ENCODE results near the gene GPR156. TPM values are rescaled to one million over a fixed set of nuclear protein-coding genes. Genes with fewer than 3 reads are reported as not detected.
"Not testable (repeated sequence)": the region's sequence is repeated elsewhere in the genome, so short reads cannot be mapped to it uniquely, and the experiment has no call there.

GPR156 gene
- total and polyA plus RNA-seq, 3 experiments from 2014 or later, result 0.04 TPM; not detected in 2

DNA sequence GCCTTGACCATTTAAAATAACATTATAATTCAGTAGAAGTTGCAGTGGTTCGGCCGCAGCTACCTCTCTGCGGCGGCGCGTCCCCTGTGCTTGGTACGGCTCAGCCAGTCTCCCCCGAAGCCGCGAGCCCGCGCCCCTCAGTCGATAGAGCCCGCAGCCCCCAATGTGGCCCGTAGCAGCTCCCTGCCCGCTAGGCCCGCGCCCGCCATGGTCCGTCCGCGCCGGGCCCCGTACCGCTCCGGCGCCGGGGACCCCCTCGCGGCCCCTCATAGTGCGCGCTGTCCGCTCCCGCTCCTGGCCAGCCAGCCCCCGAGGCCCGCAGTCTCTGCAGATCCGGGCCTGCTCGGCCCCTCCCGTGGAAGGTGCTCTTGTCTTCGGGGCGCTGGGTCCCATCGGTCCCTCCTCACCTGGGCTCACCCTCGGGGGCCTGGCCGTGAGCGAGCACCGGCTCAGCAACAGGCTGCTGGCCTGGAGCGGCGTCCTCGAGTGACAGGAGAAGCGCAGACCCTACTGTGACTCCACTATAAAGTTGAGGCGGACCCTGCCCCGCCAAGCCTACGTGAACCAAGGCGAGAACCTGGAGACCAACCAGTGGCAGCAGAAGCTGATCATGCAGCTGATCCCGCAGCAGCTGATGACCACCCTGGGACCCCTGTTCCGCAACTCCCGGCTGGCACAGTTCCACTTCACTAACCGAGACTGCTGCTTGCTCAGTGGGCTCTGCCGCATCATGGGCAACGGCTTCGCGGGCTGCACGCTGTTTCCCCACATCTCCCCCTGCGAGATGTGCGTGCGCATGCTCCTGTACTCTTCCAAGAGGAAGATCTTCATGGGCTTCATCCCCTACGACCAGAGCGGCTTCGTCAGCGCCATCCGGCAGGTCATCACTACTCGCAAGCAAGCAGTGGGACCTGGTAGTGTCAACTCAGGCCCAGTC lies 21.8 kb upstream of the GPR156 start:
- H3K4me1 ChIP-seq (ENCODE audit: insufficient read depth, low read length), result no peaks in the 10 kb centered on the region
- H3K27ac ChIP-seq (ENCODE audit: low read depth, low read length), result no peak overlapping the region
- Mint-ChIP-seq H3K27ac (no peak overlapping the region), H3K4me1 (no peaks in the 10 kb centered on the region), H3K36me3 (peaks cover 0 to 1% (median 0%) of the 10 kb centered on the region in 3 donors), H3K27me3 (peaks cover 1 to 5% of the 10 kb centered on the region in 2 donors), H3K4me3 (no peak overlapping the region), H3K9me3 (no peaks in the 10 kb centered on the region)
- no peaks in the 10 kb centered on the region for H3K36me3 ChIP-seq (ENCODE audit: insufficient read depth, low read length)
- H3K9me3 ChIP-seq (ENCODE audit: low read length), result no peaks in the 10 kb centered on the region
- H3K4me3 ChIP-seq (ENCODE audit: low read length), result no peak overlapping the region
- DNase-seq, result no peak
- CTCF ChIA-PET, result no interaction called here
- no peaks in the 10 kb centered on the region for H3K27me3 ChIP-seq (ENCODE audit: insufficient read depth, low read length, poor library complexity, severe bottlenecking)
- POLR2A ChIA-PET, result no interaction called here

DNA sequence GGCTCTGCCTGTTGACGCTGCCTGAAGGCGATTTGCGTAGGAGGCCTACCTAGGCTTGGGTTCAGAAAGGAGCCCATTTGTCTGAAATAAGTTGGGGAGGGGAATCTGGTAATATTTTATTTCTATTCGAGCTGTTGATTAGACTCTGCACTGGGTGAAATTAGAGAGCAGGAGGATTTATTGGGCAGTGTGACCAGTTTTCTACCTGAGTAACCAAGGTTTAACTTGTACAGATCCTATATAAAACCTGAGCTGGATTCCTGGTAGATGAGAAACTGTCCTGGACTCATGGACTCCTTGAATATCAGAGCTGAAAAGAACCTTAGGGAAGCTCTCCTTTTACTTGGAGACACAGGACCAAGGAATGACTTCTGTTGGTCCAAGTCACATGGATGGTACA lies 19.6 kb upstream of the GPR156 start:
- H3K9me3 ChIP-seq (ENCODE audit: low read length), result no peaks in the 10 kb centered on the region
- no peak for DNase-seq
- H3K27me3 ChIP-seq (ENCODE audit: insufficient read depth, low read length, poor library complexity, severe bottlenecking), result no peaks in the 10 kb centered on the region
- no peak overlapping the region for H3K27ac Mint-ChIP-seq
- H3K9me3 Mint-ChIP-seq, result no peaks in the 10 kb centered on the region
- no peaks in the 10 kb centered on the region for H3K4me1 Mint-ChIP-seq
- H3K4me3 ChIP-seq (ENCODE audit: low read length), result no peak overlapping the region
- no peaks in the 10 kb centered on the region for H3K36me3 ChIP-seq (ENCODE audit: insufficient read depth, low read length)
- H3K4me3 Mint-ChIP-seq, result no peak overlapping the region
- ChIA-PET CTCF (no interaction called here), POLR2A (interaction anchor here (0.6 kb wide), 1 partner anchor 813 kb away, joined by 5 read pairs; no protein-coding TSS in a partner anchor)
- H3K4me1 ChIP-seq (ENCODE audit: insufficient read depth, low read length), result no peaks in the 10 kb centered on the region
- H3K36me3 Mint-ChIP-seq, result peaks cover 0 to 1% (median 0%) of the 10 kb centered on the region in 3 donors
- peaks cover 1 to 5% of the 10 kb centered on the region in 2 donors for H3K27me3 Mint-ChIP-seq
- no peak overlapping the region for H3K27ac ChIP-seq (ENCODE audit: low read depth, low read length)

GRCh38 chr3:120302361-120302760 lies 17.3 kb upstream of the GPR156 start:
- ChIA-PET CTCF (interaction anchor here (0.6 kb wide), 1 partner anchor 10 kb away, joined by 3 read pairs; no protein-coding TSS in a partner anchor), POLR2A (no interaction called here)
- H3K27me3 Mint-ChIP-seq, result peaks cover 0 to 5% of the 10 kb centered on the region in 2 donors
- DNase-seq, result no peak
- H3K36me3 Mint-ChIP-seq, result peaks cover 0 to 1% (median 0%) of the 10 kb centered on the region in 3 donors
- H3K4me3 Mint-ChIP-seq, result no peak overlapping the region
- Histone ChIP-seq H3K4me1 (ENCODE audit: insufficient read depth, low read length) (no peaks in the 10 kb centered on the region), H3K27ac (ENCODE audit: low read depth, low read length) (no peak overlapping the region), H3K4me3 (ENCODE audit: low read length) (no peak overlapping the region), H3K9me3 (ENCODE audit: low read length) (no peaks in the 10 kb centered on the region), H3K36me3 (ENCODE audit: insufficient read depth, low read length) (no peaks in the 10 kb centered on the region), H3K27me3 (ENCODE audit: insufficient read depth, low read length, poor library complexity, severe bottlenecking) (no peaks in the 10 kb centered on the region)
- H3K9me3 Mint-ChIP-seq, result no peaks in the 10 kb centered on the region
- no peak overlapping the region for H3K27ac Mint-ChIP-seq
- H3K4me1 Mint-ChIP-seq, result no peaks in the 10 kb centered on the region

- H3K4me3 ChIP-seq (ENCODE audit: low read length), result no peak overlapping the region
- CTCF ChIA-PET, result no interaction called here
- DNase-seq, result no peak
- H3K27me3 Mint-ChIP-seq, result peaks cover 0 to 5% of the 10 kb centered on the region in 2 donors
- no peaks in the 10 kb centered on the region for H3K9me3 ChIP-seq (ENCODE audit: low read length)
- peaks cover 0 to 1% (median 0%) of the 10 kb centered on the region in 3 donors for H3K36me3 Mint-ChIP-seq
- H3K27ac ChIP-seq (ENCODE audit: low read depth, low read length), result no peak overlapping the region
- H3K4me1 Mint-ChIP-seq, result no peaks in the 10 kb centered on the region
- POLR2A ChIA-PET, result no interaction called here
- no peaks in the 10 kb centered on the region for H3K36me3 ChIP-seq (ENCODE audit: insufficient read depth, low read length)
- H3K9me3 Mint-ChIP-seq, result no peaks in the 10 kb centered on the region
- no peaks in the 10 kb centered on the region for H3K4me1 ChIP-seq (ENCODE audit: insufficient read depth, low read length)
- H3K27me3 ChIP-seq (ENCODE audit: insufficient read depth, low read length, poor library complexity, severe bottlenecking), result no peaks in the 10 kb centered on the region
- no peak overlapping the region for H3K27ac Mint-ChIP-seq
- no peak overlapping the region for H3K4me3 Mint-ChIP-seq
Observed at GRCh38 chr3:120300971-120301370, 15.9 kb upstream of the GPR156 start.

DNA sequence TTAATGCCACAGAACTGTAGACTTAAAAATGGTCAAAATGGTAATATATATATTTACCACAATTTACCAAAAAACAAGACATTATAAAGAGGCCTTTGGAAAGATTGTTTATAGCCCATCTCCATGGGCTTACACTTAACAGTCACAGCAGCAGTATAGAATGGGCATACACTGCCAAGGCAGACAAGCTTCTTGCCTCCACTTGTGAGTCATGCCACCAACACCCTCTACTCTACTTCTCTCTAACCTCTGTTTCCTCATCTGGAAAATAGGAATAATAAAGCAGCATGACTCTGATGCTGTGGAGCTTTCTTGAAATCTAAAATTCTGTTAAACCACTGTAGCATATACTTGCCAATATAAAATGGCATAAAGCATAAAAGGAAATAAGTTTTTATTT lies 14.4 kb upstream of the GPR156 start:
- no peaks in the 10 kb centered on the region for H3K9me3 ChIP-seq (ENCODE audit: low read length)
- H3K27ac ChIP-seq (ENCODE audit: low read depth, low read length), result no peak overlapping the region
- H3K4me3 ChIP-seq (ENCODE audit: low read length), result no peak overlapping the region
- peaks cover 2 to 3% of the 10 kb centered on the region in 2 donors for H3K27me3 Mint-ChIP-seq
- ChIA-PET CTCF (interaction anchor here (0.7 kb wide), 1 partner anchor 1041 kb away, joined by 3 read pairs; no protein-coding TSS in a partner anchor), POLR2A (no interaction called here)
- peaks cover 0 to 1% (median 0%) of the 10 kb centered on the region in 3 donors for H3K36me3 Mint-ChIP-seq
- no peaks in the 10 kb centered on the region for H3K4me1 ChIP-seq (ENCODE audit: insufficient read depth, low read length)
- H3K36me3 ChIP-seq (ENCODE audit: insufficient read depth, low read length), result no peaks in the 10 kb centered on the region
- H3K4me3 Mint-ChIP-seq, result no peak overlapping the region
- H3K27me3 ChIP-seq (ENCODE audit: insufficient read depth, low read length, poor library complexity, severe bottlenecking), result no peaks in the 10 kb centered on the region
- H3K27ac Mint-ChIP-seq, result no peak overlapping the region
- no peaks in the 10 kb centered on the region for H3K4me1 Mint-ChIP-seq
- DNase-seq, result no peak
- peaks cover 0 to 2% (median 0%) of the 10 kb centered on the region in 5 donors for H3K9me3 Mint-ChIP-seq

DNA sequence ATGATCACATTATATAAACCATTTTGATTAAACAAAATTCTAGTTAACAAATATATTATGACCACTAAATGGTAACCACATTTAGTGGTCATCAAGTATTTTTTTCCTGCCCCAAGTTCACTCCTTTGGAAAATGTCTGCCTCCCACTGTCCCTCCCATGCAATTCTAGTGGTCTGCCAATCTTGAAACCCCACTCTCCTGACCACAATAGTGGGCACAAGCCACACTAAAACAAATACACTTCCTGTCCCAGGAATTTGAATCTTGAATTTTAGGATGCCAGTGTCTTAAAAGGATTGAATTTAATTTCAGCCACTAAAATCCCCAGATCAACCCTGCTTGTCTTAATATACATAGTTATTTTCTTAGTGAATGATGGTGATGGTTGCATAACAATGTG lies 14.0 kb upstream of the GPR156 start:
- no peaks in the 10 kb centered on the region for H3K36me3 ChIP-seq (ENCODE audit: insufficient read depth, low read length)
- H3K4me1 Mint-ChIP-seq, result no peaks in the 10 kb centered on the region
- peaks cover 4 to 5% of the 10 kb centered on the region in 2 donors for H3K27me3 Mint-ChIP-seq
- no peaks in the 10 kb centered on the region for H3K27me3 ChIP-seq (ENCODE audit: insufficient read depth, low read length, poor library complexity, severe bottlenecking)
- peaks cover 0 to 2% (median 2%) of the 10 kb centered on the region in 3 donors for H3K36me3 Mint-ChIP-seq
- H3K4me3 Mint-ChIP-seq, result no peak overlapping the region
- H3K4me1 ChIP-seq (ENCODE audit: insufficient read depth, low read length), result no peaks in the 10 kb centered on the region
- POLR2A ChIA-PET, result no interaction called here
- H3K27ac ChIP-seq (ENCODE audit: low read depth, low read length), result no peak overlapping the region
- H3K9me3 ChIP-seq (ENCODE audit: low read length), result no peaks in the 10 kb centered on the region
- no peak for DNase-seq
- CTCF ChIA-PET, result no interaction called here
- no peak overlapping the region for H3K4me3 ChIP-seq (ENCODE audit: low read length)
- peaks cover 0 to 6% (median 3%) of the 10 kb centered on the region in 5 donors for H3K9me3 Mint-ChIP-seq
- H3K27ac Mint-ChIP-seq, result no peak overlapping the region

DNA sequence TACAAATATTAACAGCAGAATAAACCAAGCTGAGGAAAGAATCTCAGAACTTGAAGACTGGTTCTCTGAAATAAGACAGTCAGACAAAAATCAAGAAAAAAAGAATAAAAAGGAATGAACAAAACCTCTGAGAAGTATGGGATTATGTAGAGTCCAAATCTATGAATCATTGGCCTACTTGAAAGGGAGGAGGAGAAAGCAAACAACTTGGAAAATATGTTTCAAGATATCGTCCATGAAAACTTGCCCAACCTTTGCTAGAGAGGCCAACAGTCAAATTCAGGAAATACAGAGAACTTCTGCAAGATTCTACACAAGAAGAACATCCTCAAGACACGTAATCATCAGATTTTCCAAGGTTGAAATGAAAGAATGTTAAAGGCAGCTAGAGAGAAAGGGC lies 6.5 kb upstream of the GPR156 start:
- not testable (repeated sequence) for H3K4me1 Mint-ChIP-seq
- peaks cover 9 to 25% (median 24%) of the 10 kb centered on the region in 5 donors for H3K9me3 Mint-ChIP-seq

DNA sequence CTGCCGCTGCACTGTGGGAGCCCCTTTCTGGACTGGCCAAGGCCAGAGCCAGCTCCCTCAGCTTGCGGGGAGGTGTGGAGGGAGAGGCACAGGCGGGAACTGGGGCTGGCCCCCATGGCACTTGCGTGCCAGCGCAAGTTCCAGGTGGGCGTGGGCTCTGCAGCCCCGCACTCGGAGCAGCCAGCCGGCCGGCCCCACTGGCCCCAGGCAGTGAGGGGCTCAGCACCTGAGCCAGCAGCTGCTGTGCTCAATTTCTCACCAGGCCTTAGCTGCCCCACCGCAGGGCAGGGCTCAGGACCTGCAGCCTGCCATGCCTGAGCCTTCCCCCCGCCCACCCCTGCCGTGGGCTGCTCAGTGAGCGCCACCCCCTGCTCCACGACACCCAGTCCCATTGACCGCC lies 4.6 kb upstream of the GPR156 start:
- no peak for DNase-seq
- H3K27ac ChIP-seq (ENCODE audit: low read depth, low read length), result no peak overlapping the region

More for the DNA sequence above, 6.5 kb upstream of the GPR156 start:
- peak overlapping the region in 1 of 8 donors; percentile 44 for H3K27ac Mint-ChIP-seq
- CTCF ChIA-PET, result interaction anchor here (1.1 kb wide), 1 partner anchor 11 kb away, joined by 3 read pairs; no protein-coding TSS in a partner anchor
- H3K36me3 ChIP-seq (ENCODE audit: insufficient read depth, low read length); H3K4me3 Mint-ChIP-seq; H3K27ac ChIP-seq (ENCODE audit: low read depth, low read length); H3K4me3 ChIP-seq (ENCODE audit: low read length); DNase-seq; POLR2A ChIA-PET; H3K27me3 ChIP-seq (ENCODE audit: insufficient read depth, low read length, poor library complexity, severe bottlenecking); H3K9me3 ChIP-seq (ENCODE audit: low read length); H3K4me1 ChIP-seq (ENCODE audit: insufficient read depth, low read length): not testable (repeated sequence)
- peaks cover 15 to 50% of the 10 kb centered on the region in 2 donors for H3K27me3 Mint-ChIP-seq
- H3K36me3 Mint-ChIP-seq, result peaks cover 0 to 20% (median 1%) of the 10 kb centered on the region in 3 donors

More for the DNA sequence above, 4.6 kb upstream of the GPR156 start:
- ChIA-PET CTCF (no interaction called here), POLR2A (no interaction called here)
- Mint-ChIP-seq H3K36me3 (peaks cover 0 to 23% (median 1%) of the 10 kb centered on the region in 3 donors), H3K4me3 (no peak overlapping the region), H3K9me3 (peaks cover 9 to 25% (median 24%) of the 10 kb centered on the region in 5 donors), H3K27me3 (peaks cover 23 to 59% of the 10 kb centered on the region in 2 donors), H3K4me1 (peaks cover 0 to 5% (median 2%) of the 10 kb centered on the region in 3 donors), H3K27ac (no peak overlapping the region)
- Histone ChIP-seq H3K9me3 (ENCODE audit: low read length) (no peaks in the 10 kb centered on the region), H3K4me1 (ENCODE audit: insufficient read depth, low read length) (no peaks in the 10 kb centered on the region), H3K36me3 (ENCODE audit: insufficient read depth, low read length) (no peaks in the 10 kb centered on the region), H3K27me3 (ENCODE audit: insufficient read depth, low read length, poor library complexity, severe bottlenecking) (peaks cover 13% of the 10 kb centered on the region), H3K4me3 (ENCODE audit: low read length) (no peak overlapping the region)
